Suprapubic skin (tissue), 4 donors: ENCODE measurements around the gene ARSJ. TPM values are rescaled to one million over a fixed set of nuclear protein-coding genes. Genes with fewer than 3 reads are reported as not detected.
"Not testable (repeated sequence)": the region's sequence is repeated elsewhere in the genome, so short reads cannot be mapped to it uniquely, and the experiment has no call there.

Experiments
- DNase-seq, 2 donors: peaks; one replicate each; pipeline ENCODE4 v3.0.0-alpha.2; 2019; ENCODE audit warnings: low spot score in 2 of 2
- H3K27ac ChIP-seq: fragments of 200-600 bp; sonication (generic); one replicate; pipeline ENCODE4 v1.5.1; 2019
- H3K27me3 ChIP-seq: fragments of 200-600 bp; sonication (generic); one replicate; pipeline ENCODE4 v1.5.1; 2019
- H3K36me3 ChIP-seq: fragments of 200-600 bp; sonication (generic); one replicate; pipeline ENCODE4 v1.5.1; 2019
- H3K4me1 ChIP-seq: fragments of 200-600 bp; sonication (generic); one replicate; pipeline ENCODE4 v1.5.1; 2019
- H3K4me3 ChIP-seq: fragments of 200-600 bp; sonication (generic); one replicate; pipeline ENCODE4 v1.5.1; 2019; ENCODE audit warnings: mild to moderate bottlenecking
- H3K9me3 ChIP-seq: fragments of 200-600 bp; sonication (generic); one replicate; pipeline ENCODE4 v1.5.1; 2019
- EP300 ChIP-seq: sonication (generic); formaldehyde crosslinking; IDR thresholded peaks from one replicate; pipeline ENCODE4 v1.6.1; 2017; ENCODE audit warnings: antibody characterized with exemption
- POLR2A ChIP-seq, 2 donors: fragments of 450-650 bp; IDR thresholded peaks; one replicate each; pipeline ENCODE4 v1.6.1; 2017; ENCODE audit warnings: antibody characterized with exemption in 2 of 2, mild to moderate bottlenecking in 2 of 2, moderate library complexity in 2 of 2
- POLR2AphosphoS5 ChIP-seq, 3 donors: sonication (generic); formaldehyde crosslinking; IDR thresholded peaks; one replicate each; pipeline ENCODE4 v1.6.1; 2017; ENCODE audit warnings: antibody characterized with exemption in 3 of 3
- WGBS: methylation state at CpG from one replicate; pipeline ENCODE4 v1.1.5; 2018; 5-methylcytosine and 5-hydroxymethylcytosine counted together
- total RNA-seq, 4 donors: library from RNA; depleted of rRNA; stranded (reverse); fragments of >200 nt; gene quantifications; one replicate each; pipeline ENCODE4 v1.1.0, GENCODE V29; 2016
- TF ChIP-seq, protein P1 (sequence below), 2 donors: fragments of 200-600 bp in 1 of 2; fragments of 450-650 bp in 1 of 2; sonication (generic) in 1 of 2; IDR thresholded peaks; one replicate each; pipeline ENCODE4 v1.5.1; 2016 to 2019; ENCODE audit warnings: antibody characterized with exemption in 2 of 2, mild to moderate bottlenecking in 1 of 2, moderate library complexity in 1 of 2

Gene ARSJ
- total RNA-seq, 4 donors from 2014 or later, result 1.6 to 3.9 (median 3.2) TPM

DNA sequence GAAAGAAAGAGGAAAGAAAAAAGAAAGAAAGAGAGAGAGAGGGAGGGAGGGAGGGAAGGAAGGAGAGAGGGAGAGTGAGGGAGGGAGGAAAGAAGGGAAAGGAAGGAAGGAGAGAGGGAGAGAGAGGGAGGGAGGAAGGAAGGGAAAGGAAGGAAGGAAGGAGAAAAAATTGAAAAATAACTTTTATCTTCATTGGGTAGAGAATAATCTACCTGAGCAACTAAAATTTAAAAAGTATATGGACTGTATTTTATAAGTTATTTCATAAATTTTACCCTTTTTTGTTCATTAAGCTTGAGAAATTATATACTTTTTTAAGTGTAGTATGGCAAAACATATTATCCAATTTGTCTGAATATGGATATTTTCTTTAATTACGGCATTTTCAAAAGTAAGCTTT lies 32.0 kb downstream of the ARSJ start:
- H3K4me3 ChIP-seq, result no peak overlapping the region
- 95% methylated on average over 1 of the region's 1 CpG for WGBS
- no peaks in the 10 kb centered on the region for H3K9me3 ChIP-seq
- H3K27me3 ChIP-seq, result no peaks in the 10 kb centered on the region
- H3K4me1 ChIP-seq, result peaks cover 5% of the 10 kb centered on the region
- no peaks in the 10 kb centered on the region for H3K36me3 ChIP-seq
- TF ChIP-seq POLR2AphosphoS5 (IDR thresholded peaks at IDR 0.05) (no peak), EP300 (no peak), POLR2A (IDR thresholded peaks at IDR 0.05) (no peak)
- TF ChIP-seq, protein P1, sequence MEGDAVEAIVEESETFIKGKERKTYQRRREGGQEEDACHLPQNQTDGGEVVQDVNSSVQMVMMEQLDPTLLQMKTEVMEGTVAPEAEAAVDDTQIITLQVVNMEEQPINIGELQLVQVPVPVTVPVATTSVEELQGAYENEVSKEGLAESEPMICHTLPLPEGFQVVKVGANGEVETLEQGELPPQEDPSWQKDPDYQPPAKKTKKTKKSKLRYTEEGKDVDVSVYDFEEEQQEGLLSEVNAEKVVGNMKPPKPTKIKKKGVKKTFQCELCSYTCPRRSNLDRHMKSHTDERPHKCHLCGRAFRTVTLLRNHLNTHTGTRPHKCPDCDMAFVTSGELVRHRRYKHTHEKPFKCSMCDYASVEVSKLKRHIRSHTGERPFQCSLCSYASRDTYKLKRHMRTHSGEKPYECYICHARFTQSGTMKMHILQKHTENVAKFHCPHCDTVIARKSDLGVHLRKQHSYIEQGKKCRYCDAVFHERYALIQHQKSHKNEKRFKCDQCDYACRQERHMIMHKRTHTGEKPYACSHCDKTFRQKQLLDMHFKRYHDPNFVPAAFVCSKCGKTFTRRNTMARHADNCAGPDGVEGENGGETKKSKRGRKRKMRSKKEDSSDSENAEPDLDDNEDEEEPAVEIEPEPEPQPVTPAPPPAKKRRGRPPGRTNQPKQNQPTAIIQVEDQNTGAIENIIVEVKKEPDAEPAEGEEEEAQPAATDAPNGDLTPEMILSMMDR (IDR thresholded peaks at IDR 0.05), result no peak
- no peak for DNase-seq
- no peak overlapping the region for H3K27ac ChIP-seq

GRCh38 chr4:113945906-113946305 lies 33.5 kb downstream of the ARSJ start:
- no peak for TF ChIP-seq POLR2A (IDR thresholded peaks at IDR 0.05)
- TF ChIP-seq EP300, result no peak
- TF ChIP-seq, protein P1 (IDR thresholded peaks at IDR 0.05), result no peak
- no peak for TF ChIP-seq POLR2AphosphoS5 (IDR thresholded peaks at IDR 0.05)
- no peaks in the 10 kb centered on the region for H3K27me3 ChIP-seq
- H3K27ac ChIP-seq, result no peak overlapping the region
- no peaks in the 10 kb centered on the region for H3K9me3 ChIP-seq
- WGBS, result 77% methylated on average over 1 of the region's 1 CpG
- DNase-seq, result no peak
- peaks cover 5% of the 10 kb centered on the region for H3K4me1 ChIP-seq
- no peaks in the 10 kb centered on the region for H3K36me3 ChIP-seq
- H3K4me3 ChIP-seq, result no peak overlapping the region

DNA sequence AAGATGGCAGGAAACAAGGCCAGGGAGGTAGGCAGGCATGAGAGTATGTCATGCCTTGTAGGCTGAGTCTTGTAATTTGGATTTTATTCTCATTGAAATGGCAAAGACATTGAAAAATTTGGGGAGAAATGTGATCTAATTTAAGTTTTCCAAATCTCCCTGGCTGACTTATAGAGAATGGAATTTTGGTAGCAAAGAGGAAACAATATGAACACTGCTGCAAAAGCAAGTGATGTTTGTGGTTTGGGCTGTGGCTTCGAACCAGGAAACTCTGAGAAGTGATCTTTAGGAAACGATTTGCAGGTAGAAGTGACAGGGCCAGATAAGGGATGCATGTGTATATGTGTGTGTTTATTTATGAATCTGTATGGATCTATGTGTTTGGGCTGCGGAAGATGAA lies 35.6 kb downstream of the ARSJ start:
- WGBS, result 62% methylated on average over 3 of the region's 3 CpGs
- H3K4me1 ChIP-seq, result no peaks in the 10 kb centered on the region

GRCh38 chr4:113943085-113943484 lies 36.4 kb downstream of the ARSJ start:
- H3K36me3 ChIP-seq, result no peaks in the 10 kb centered on the region
- no peaks in the 10 kb centered on the region for H3K9me3 ChIP-seq
- no peak for DNase-seq
- H3K27ac ChIP-seq, result no peak overlapping the region
- TF ChIP-seq POLR2AphosphoS5 (IDR thresholded peaks at IDR 0.05), result no peak
- no peak for TF ChIP-seq EP300
- TF ChIP-seq, protein P1 (IDR thresholded peaks at IDR 0.05), result no peak
- no peak for TF ChIP-seq POLR2A (IDR thresholded peaks at IDR 0.05)
- no peaks in the 10 kb centered on the region for H3K4me1 ChIP-seq
- 43% methylated on average over 1 of the region's 1 CpG for WGBS
- H3K27me3 ChIP-seq, result no peaks in the 10 kb centered on the region
- H3K4me3 ChIP-seq, result no peak overlapping the region

More for the DNA sequence above, 35.6 kb downstream of the ARSJ start:
- TF ChIP-seq EP300, result no peak
- no peak for TF ChIP-seq POLR2A (IDR thresholded peaks at IDR 0.05)
- TF ChIP-seq, protein P1 (IDR thresholded peaks at IDR 0.05), result no peak
- no peak for TF ChIP-seq POLR2AphosphoS5 (IDR thresholded peaks at IDR 0.05)
- no peaks in the 10 kb centered on the region for H3K9me3 ChIP-seq
- no peak overlapping the region for H3K4me3 ChIP-seq
- no peaks in the 10 kb centered on the region for H3K27me3 ChIP-seq
- no peak overlapping the region for H3K27ac ChIP-seq
- H3K36me3 ChIP-seq, result no peaks in the 10 kb centered on the region
- no peak for DNase-seq

GRCh38 chr4:113941836-113942235 lies 37.6 kb downstream of the ARSJ start:
- DNase-seq, result no peak
- no peak for TF ChIP-seq POLR2AphosphoS5 (IDR thresholded peaks at IDR 0.05)
- TF ChIP-seq EP300, result no peak
- TF ChIP-seq, protein P1 (IDR thresholded peaks at IDR 0.05), result no peak
- no peak for TF ChIP-seq POLR2A (IDR thresholded peaks at IDR 0.05)
- Histone ChIP-seq H3K4me1 (no peaks in the 10 kb centered on the region), H3K27ac (no peak overlapping the region), H3K36me3 (no peaks in the 10 kb centered on the region), H3K27me3 (no peaks in the 10 kb centered on the region), H3K4me3 (no peak overlapping the region), H3K9me3 (no peaks in the 10 kb centered on the region)
- WGBS, result 85% methylated on average over 1 of the region's 1 CpG

DNA sequence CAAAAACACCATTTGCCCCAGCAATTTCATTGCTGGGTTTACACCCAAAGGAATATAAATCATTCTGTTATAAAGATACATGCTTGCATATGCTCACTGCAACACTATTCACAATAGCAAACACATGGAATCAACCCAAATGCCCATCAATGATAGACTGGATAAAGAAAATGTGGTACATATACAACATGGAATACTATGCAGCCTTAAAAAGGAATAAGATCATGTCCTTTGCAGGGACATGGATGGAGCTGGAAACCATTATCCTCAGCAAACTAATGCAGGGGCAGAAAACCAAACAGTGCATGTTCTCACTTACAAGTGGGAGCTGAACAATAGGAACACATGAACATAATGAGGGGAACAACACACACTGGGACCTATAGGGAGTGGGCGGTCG lies 39.3 kb downstream of the ARSJ start:
- not testable (repeated sequence) for H3K4me3 ChIP-seq, H3K4me1 ChIP-seq, H3K27me3 ChIP-seq, DNase-seq, H3K36me3 ChIP-seq, H3K27ac ChIP-seq, H3K9me3 ChIP-seq
- whole genome bisulfite sequencing, result 98% methylated on average over 2 of the region's 2 CpGs
